ENCODE results near the gene TLR6.

DNA sequence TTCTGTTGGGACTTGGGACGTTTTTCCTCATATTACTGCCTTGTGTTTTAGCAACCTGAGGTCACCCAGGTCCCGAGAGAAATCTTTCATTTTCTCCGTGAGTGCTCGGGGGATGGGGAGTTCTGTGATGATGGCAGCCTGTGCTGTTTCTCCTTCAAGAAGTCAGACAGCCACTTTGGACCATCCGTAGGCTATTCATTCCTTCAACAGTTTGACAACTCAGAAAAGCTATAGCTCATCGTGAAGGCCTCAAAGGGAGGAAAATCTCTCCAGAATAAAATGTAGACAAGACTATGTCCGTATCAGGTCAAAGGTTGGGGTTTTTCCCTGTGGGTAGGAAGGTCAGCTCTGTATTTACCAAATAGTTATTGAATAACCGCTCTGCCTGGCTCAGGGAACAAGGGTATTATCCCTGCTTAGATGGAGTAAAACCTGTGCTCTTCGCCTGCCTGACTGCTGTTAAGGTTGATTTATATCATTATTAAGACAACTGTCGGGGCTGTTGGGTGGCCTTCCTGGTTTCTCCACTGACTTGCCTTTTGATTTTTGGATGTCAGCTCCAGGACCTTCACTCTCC, 47.6 kb upstream of the TLR6 start:
- TF ChIP-seq ZNF274 (IDR thresholded peaks at IDR 0.05; ENCODE audit: low read depth, low read length) (no peak), SUZ12 (IDR thresholded peaks at IDR 0.05; ENCODE audit: extremely low read depth, insufficient read depth, insufficient read length) (no peak), YY1 (IDR thresholded peaks at IDR 0.05; ENCODE audit: insufficient read depth, insufficient read length) (no peak)
